Measurements from ENCODE around the gene NPC1.
"Not testable (repeated sequence)": the region's sequence is repeated elsewhere in the genome, so short reads cannot be mapped to it uniquely, and the experiment has no call there.

The NPC1 gene

GRCh38 chr18:23560186-23560585 is 26.1 kb downstream of the NPC1 start:
- no peak for TF ChIP-seq CTCF (IDR thresholded peaks at IDR 0.05; ENCODE audit: borderline replicate concordance, insufficient read depth, low read depth, low read length)
- no peak overlapping the region for H3K4me3 ChIP-seq (ENCODE audit: low read depth, low read length)

GRCh38 chr18:23557511-23557910 is 28.8 kb downstream of the NPC1 start:
- not testable (repeated sequence) for H3K4me3 ChIP-seq (ENCODE audit: low read depth, low read length)

GRCh38 chr18:23556145-23556780 is 30.0 kb downstream of the NPC1 start:
- TF ChIP-seq CTCF (IDR thresholded peaks at IDR 0.05; ENCODE audit: borderline replicate concordance, insufficient read depth, low read depth, low read length) = no peak
- H3K4me3 ChIP-seq (ENCODE audit: low read depth, low read length) = no peak overlapping the region

GRCh38 chr18:23553887-23554286 is 32.4 kb downstream of the NPC1 start:
- no peak for TF ChIP-seq CTCF (IDR thresholded peaks at IDR 0.05; ENCODE audit: borderline replicate concordance, insufficient read depth, low read depth, low read length)
- H3K4me3 ChIP-seq (ENCODE audit: low read depth, low read length) = no peak overlapping the region

- TF ChIP-seq CTCF (IDR thresholded peaks at IDR 0.05; ENCODE audit: borderline replicate concordance, insufficient read depth, low read depth, low read length) = no peak
- H3K4me3 ChIP-seq (ENCODE audit: low read depth, low read length) = no peak overlapping the region
These were observed 33.8 kb downstream of the NPC1 start for GRCh38 chr18:23552505-23552904.

GRCh38 chr18:23551978-23552377 is 34.3 kb downstream of the NPC1 start:
- TF ChIP-seq CTCF (IDR thresholded peaks at IDR 0.05; ENCODE audit: borderline replicate concordance, insufficient read depth, low read depth, low read length) = no peak
- H3K4me3 ChIP-seq (ENCODE audit: low read depth, low read length) = no peak overlapping the region

- H3K4me3 ChIP-seq (ENCODE audit: low read depth, low read length) = no peak overlapping the region
- no peak for TF ChIP-seq CTCF (IDR thresholded peaks at IDR 0.05; ENCODE audit: borderline replicate concordance, insufficient read depth, low read depth, low read length)
These were observed 35.4 kb downstream of the NPC1 start for GRCh38 chr18:23550898-23551297.

- no peak overlapping the region for H3K4me3 ChIP-seq (ENCODE audit: low read depth, low read length)
- no peak for TF ChIP-seq CTCF (IDR thresholded peaks at IDR 0.05; ENCODE audit: borderline replicate concordance, insufficient read depth, low read depth, low read length)
These were observed 37.6 kb downstream of the NPC1 start for GRCh38 chr18:23548719-23549118.

Measured in GM12875 (cell line).